Smooth muscle cell (in vitro differentiated cells): ENCODE results near the gene FXYD6. TPM values are rescaled to one million over a fixed set of nuclear protein-coding genes. Genes with fewer than 3 reads are reported as not detected.

Source experiments
- DNase-seq: peaks from one replicate; lab custom pipeline; 2025; ENCODE audit not compliant: unreplicated experiment; lab: John Stamatoyannopoulos, UW
- H2AFZ ChIP-seq: fragments of 200-600 bp; sonication (generic); 2 replicates; pipeline ENCODE4 v1.6.0; 2016; ENCODE audit warnings: antibody characterized with exemption, low read depth, mild to moderate bottlenecking
- H3F3A ChIP-seq: fragments of 200-600 bp; sonication (generic); 2 replicates; pipeline ENCODE4 v1.6.0; 2017; ENCODE audit warnings: antibody characterized with exemption, low read depth
- H3K27ac ChIP-seq: fragments of 200-600 bp; sonication (generic); 2 replicates; pipeline ENCODE4 v1.5.1; 2016; ENCODE audit warnings: low read depth, mild to moderate bottlenecking
- H3K27me3 ChIP-seq: fragments of 200-600 bp; sonication (generic); 2 replicates; pipeline ENCODE4 v1.6.1; 2016; ENCODE audit warnings: low read depth, mild to moderate bottlenecking
- H3K36me3 ChIP-seq: fragments of 200-600 bp; sonication (generic); 2 replicates; pipeline ENCODE4 v1.5.1; 2016; ENCODE audit warnings: low read depth
- H3K4me1 ChIP-seq: fragments of 200-600 bp; sonication (generic); 2 replicates; pipeline ENCODE4 v1.5.1; 2016; ENCODE audit warnings: low read depth
- H3K4me2 ChIP-seq: fragments of 200-600 bp; sonication (generic); 2 replicates; pipeline ENCODE4 v1.6.0; 2016; ENCODE audit warnings: mild to moderate bottlenecking
- H3K4me3 ChIP-seq: fragments of 200-600 bp; sonication (generic); 2 replicates; pipeline ENCODE4 v1.5.1; 2016; ENCODE audit warnings: mild to moderate bottlenecking
- H3K79me2 ChIP-seq: fragments of 200-600 bp; sonication (generic); 2 replicates; pipeline ENCODE4 v1.6.0; 2016; ENCODE audit warnings: low read depth, mild to moderate bottlenecking
- H3K9ac ChIP-seq: fragments of 200-600 bp; sonication (generic); 2 replicates; pipeline ENCODE4 v1.6.0; 2016; ENCODE audit warnings: low read depth
- H3K9me3 ChIP-seq: fragments of 200-600 bp; sonication (generic); replicated peaks from 2 replicates; pipeline ENCODE4 v1.5.1; 2016; ENCODE audit warnings: low read depth
- H4K20me1 ChIP-seq: fragments of 200-600 bp; sonication (generic); 2 replicates; pipeline ENCODE4 v1.6.0; 2016; ENCODE audit warnings: low read depth
- CTCF ChIP-seq: fragments of 200-600 bp; sonication (generic); IDR thresholded peaks from 2 replicates; pipeline ENCODE4 v1.5.1; 2017; ENCODE audit warnings: borderline replicate concordance, mild to moderate bottlenecking, antibody characterized with exemption; ENCODE audit not compliant: insufficient read depth, poor library complexity, severe bottlenecking
- WGBS: methylation state at CpG from one replicate; pipeline ENCODE4 v1.1.7; 2016; ENCODE audit warnings: low lambda C conversion rate; 5-methylcytosine and 5-hydroxymethylcytosine counted together
- polyA plus RNA-seq: library from polyadenylated mRNA; unstranded; fragments of >200 nt; fragmentation: Nextera tagmentation; extraction: Ambion mirVana; gene quantifications from 2 replicates; pipeline ENCODE4 v1.2.1, GENCODE V29; 2016
- total RNA-seq: library from RNA; depleted of rRNA; stranded (reverse); fragments of >200 nt; gene quantifications from 2 replicates; pipeline ENCODE4 v1.2.3, GENCODE V29; 2014

Gene FXYD6
- total and polyA plus RNA-seq, 2 experiments from 2014 or later: 27.7 to 84.5 TPM

GRCh38 chr11:117836077-117836960 is 40.1 kb downstream of the FXYD6 start:
- H4K20me1 ChIP-seq: no peaks in the 10 kb centered on the region
- no peak overlapping the region for H3K27ac ChIP-seq
- no peaks in the 10 kb centered on the region for H3K79me2 ChIP-seq
- H3K36me3 ChIP-seq: no peaks in the 10 kb centered on the region
- no peaks in the 10 kb centered on the region for H3K4me1 ChIP-seq
- TF ChIP-seq CTCF: no peak
- WGBS: 94% methylated on average over 12 of the region's 14 CpGs
- no peaks in the 10 kb centered on the region for H3F3A ChIP-seq
- no peak overlapping the region for H3K4me3 ChIP-seq
- no peak for DNase-seq
- no peak overlapping the region for H3K9ac ChIP-seq
- no peaks in the 10 kb centered on the region for H3K27me3 ChIP-seq
- H3K9me3 ChIP-seq: no peaks in the 10 kb centered on the region
- no peak overlapping the region for H2AFZ ChIP-seq
- H3K4me2 ChIP-seq: no peak overlapping the region

- no peak for DNase-seq
- 97% methylated on average over 8 of the region's 8 CpGs for WGBS
- Histone ChIP-seq H3K4me1 (no peaks in the 10 kb centered on the region), H3K27ac (no peak overlapping the region), H3K9me3 (no peaks in the 10 kb centered on the region), H2AFZ (no peak overlapping the region), H4K20me1 (no peaks in the 10 kb centered on the region), H3F3A (no peaks in the 10 kb centered on the region), H3K9ac (no peak overlapping the region), H3K36me3 (no peaks in the 10 kb centered on the region), H3K79me2 (no peaks in the 10 kb centered on the region), H3K4me2 (no peak overlapping the region), H3K4me3 (no peak overlapping the region), H3K27me3 (no peaks in the 10 kb centered on the region)
- no peak for TF ChIP-seq CTCF
These were observed 40.9 kb downstream of the FXYD6 start for GRCh38 chr11:117835576-117835975.

GRCh38 chr11:117834838-117835443 is 41.5 kb downstream of the FXYD6 start:
- no peak overlapping the region for H3K27ac ChIP-seq
- no peaks in the 10 kb centered on the region for H3K79me2 ChIP-seq
- no peaks in the 10 kb centered on the region for H3K4me1 ChIP-seq
- H2AFZ ChIP-seq: no peak overlapping the region
- H3K36me3 ChIP-seq: no peaks in the 10 kb centered on the region
- no peak for DNase-seq
- H3K27me3 ChIP-seq: no peaks in the 10 kb centered on the region
- no peaks in the 10 kb centered on the region for H4K20me1 ChIP-seq
- 93% methylated on average over 17 of the region's 17 CpGs for WGBS
- no peak for TF ChIP-seq CTCF
- no peak overlapping the region for H3K4me3 ChIP-seq
- no peak overlapping the region for H3K4me2 ChIP-seq
- no peaks in the 10 kb centered on the region for H3K9me3 ChIP-seq
- H3F3A ChIP-seq: no peaks in the 10 kb centered on the region
- no peak overlapping the region for H3K9ac ChIP-seq
